Astrocyte (in vitro differentiated cells and primary cell): ENCODE data around the gene CRYBB1. TPM values are rescaled to one million over a fixed set of nuclear protein-coding genes. Genes with fewer than 3 reads are reported as not detected.

Experiments used
- DNase-seq: peaks from one replicate; pipeline ENCODE4 v3.0.0-alpha.2; 2010; ENCODE audit warnings: low read depth
- FAIRE-seq: peaks from 2 replicates; lab custom pipeline; 2011; peaks lifted over from hg19 to GRCh38; lab: Jason Lieb, UNC
- H2AFZ ChIP-seq: 2 replicates; pipeline ENCODE4 v1.6.0; 2012; ENCODE audit warnings: low read depth, low read length, inconsistent platforms
- H3K27ac ChIP-seq: 2 replicates; pipeline ENCODE4 v1.5.1; 2011; ENCODE audit warnings: low read depth, low read length, inconsistent platforms
- H3K27me3 ChIP-seq: 2 replicates; pipeline ENCODE4 v1.6.0; 2011; ENCODE audit warnings: low read length, inconsistent platforms; ENCODE audit not compliant: insufficient read depth
- H3K36me3 ChIP-seq: 2 replicates; pipeline ENCODE4 v1.5.1; 2011; ENCODE audit warnings: low read length, inconsistent platforms; ENCODE audit not compliant: insufficient read depth
- H3K4me1 ChIP-seq: 2 replicates; pipeline ENCODE4 v1.5.1; 2011; ENCODE audit warnings: low read length, inconsistent platforms; ENCODE audit not compliant: insufficient read depth
- H3K4me2 ChIP-seq: 2 replicates; pipeline ENCODE4 v1.6.0; 2012; ENCODE audit warnings: low read length, inconsistent platforms
- H3K4me3 ChIP-seq: 2 replicates; pipeline ENCODE4 v1.5.1; 2011; ENCODE audit warnings: low read depth, mild to moderate bottlenecking, low read length, inconsistent platforms; ENCODE audit not compliant: insufficient read depth
- H3K79me2 ChIP-seq: 2 replicates; pipeline ENCODE4 v1.6.0; 2012; ENCODE audit warnings: mild to moderate bottlenecking, low read length, inconsistent platforms; ENCODE audit not compliant: insufficient read depth
- H3K9ac ChIP-seq: 2 replicates; pipeline ENCODE4 v1.6.0; 2012; ENCODE audit warnings: mild to moderate bottlenecking, low read length, inconsistent platforms
- H3K9me3 ChIP-seq: 2 replicates; pipeline ENCODE4 v1.5.1; 2012; ENCODE audit warnings: low read depth, mild to moderate bottlenecking, low read length, inconsistent platforms; ENCODE audit not compliant: insufficient read depth
- H4K20me1 ChIP-seq: 2 replicates; pipeline ENCODE4 v1.6.0; 2012; ENCODE audit warnings: low read length, inconsistent platforms; ENCODE audit not compliant: insufficient read depth
- H3K27ac Mint-ChIP-seq: one replicate; pipeline ENCODE4 v1.8.0; 2021; ENCODE audit warnings: mild to moderate bottlenecking, mixed read lengths; ENCODE audit not compliant: unreplicated experiment
- H3K27me3 Mint-ChIP-seq: one replicate; pipeline ENCODE4 v1.8.0; 2021; ENCODE audit warnings: low read depth, mixed read lengths; ENCODE audit not compliant: unreplicated experiment
- H3K36me3 Mint-ChIP-seq: one replicate; pipeline ENCODE4 v1.8.0; 2021; ENCODE audit warnings: low read depth, mixed read lengths; ENCODE audit not compliant: unreplicated experiment
- H3K4me1 Mint-ChIP-seq: one replicate; pipeline ENCODE4 v1.8.0; 2021; ENCODE audit warnings: low read depth, mixed read lengths; ENCODE audit not compliant: unreplicated experiment
- H3K4me3 Mint-ChIP-seq: one replicate; pipeline ENCODE4 v1.8.0; 2021; ENCODE audit warnings: mild to moderate bottlenecking, moderate library complexity, mixed read lengths; ENCODE audit not compliant: unreplicated experiment
- H3K9me3 Mint-ChIP-seq: one replicate; pipeline ENCODE4 v1.8.0; 2021; ENCODE audit warnings: mild to moderate bottlenecking, mixed read lengths; ENCODE audit not compliant: unreplicated experiment
- CTCF ChIP-seq: IDR thresholded peaks from 2 replicates; pipeline ENCODE4 v1.5.1; 2011; ENCODE audit warnings: low read depth, mild to moderate bottlenecking, inconsistent platforms, low read length, moderate library complexity; ENCODE audit not compliant: insufficient read depth
- EZH2 ChIP-seq: IDR thresholded peaks from 2 replicates; pipeline ENCODE4 v1.6.1; 2012; ENCODE audit warnings: mild to moderate bottlenecking, low read length, inconsistent platforms; ENCODE audit not compliant: insufficient read depth
- total RNA-seq: library from RNA; stranded (reverse); gene quantifications from 2 replicates; pipeline ENCODE4 v1.2.1, GENCODE V29; 2021

CRYBB1 gene
- total RNA-seq, 1 donor from 2014 or later, result not detected

GRCh38 chr22:26618455-26618854 is 628 bp upstream of the CRYBB1 start:
- H3K4me3 Mint-ChIP-seq, result no peak overlapping the region
- H3K36me3 Mint-ChIP-seq, result no peaks in the 10 kb centered on the region
- Histone ChIP-seq H3K4me2 (no peak overlapping the region), H3K4me3 (no peak overlapping the region), H3K9ac (no peak overlapping the region), H3K27me3 (peaks cover 2% of the 10 kb centered on the region), H3K27ac (no peak overlapping the region), H4K20me1 (no peaks in the 10 kb centered on the region), H3K9me3 (no peaks in the 10 kb centered on the region), H3K79me2 (no peaks in the 10 kb centered on the region), H3K4me1 (peaks cover 5% of the 10 kb centered on the region), H3K36me3 (no peaks in the 10 kb centered on the region), H2AFZ (no peak overlapping the region)
- no peak for FAIRE-seq
- TF ChIP-seq EZH2, result no peak
- no peak for TF ChIP-seq CTCF
- H3K9me3 Mint-ChIP-seq, result no peaks in the 10 kb centered on the region
- peaks cover 34% of the 10 kb centered on the region for H3K27me3 Mint-ChIP-seq
- no peak overlapping the region for H3K27ac Mint-ChIP-seq
- no peak for DNase-seq
- H3K4me1 Mint-ChIP-seq, result peaks cover 12% of the 10 kb centered on the region

- no peaks in the 10 kb centered on the region for H4K20me1 ChIP-seq
- H3K4me1 ChIP-seq, result peaks cover 5% of the 10 kb centered on the region
- peaks cover 3% of the 10 kb centered on the region for H3K27me3 ChIP-seq
- no peaks in the 10 kb centered on the region for H3K36me3 ChIP-seq
- Mint-ChIP-seq H3K4me1 (peaks cover 12% of the 10 kb centered on the region), H3K27ac (no peak overlapping the region), H3K27me3 (peaks cover 34% of the 10 kb centered on the region), H3K36me3 (peaks cover 3% of the 10 kb centered on the region), H3K4me3 (no peak overlapping the region), H3K9me3 (no peaks in the 10 kb centered on the region)
- H3K9me3 ChIP-seq, result no peaks in the 10 kb centered on the region
- H3K79me2 ChIP-seq, result no peaks in the 10 kb centered on the region
- DNase-seq (no peak), FAIRE-seq (no peak)
- H3K9ac ChIP-seq, result no peak overlapping the region
- TF ChIP-seq CTCF, result no peak
- no peak for TF ChIP-seq EZH2
- no peak overlapping the region for H3K27ac ChIP-seq
- H2AFZ ChIP-seq, result no peak overlapping the region
- H3K4me3 ChIP-seq, result no peak overlapping the region
- H3K4me2 ChIP-seq, result no peak overlapping the region
Observed at GRCh38 chr22:26616650-26617049, 1.2 kb downstream of the CRYBB1 start.

- H3K79me2 ChIP-seq, result no peaks in the 10 kb centered on the region
- FAIRE-seq (no peak), DNase-seq (no peak)
- peaks cover 12% of the 10 kb centered on the region for H3K4me1 Mint-ChIP-seq
- H3K4me2 ChIP-seq, result no peak overlapping the region
- no peaks in the 10 kb centered on the region for H3K9me3 ChIP-seq
- H2AFZ ChIP-seq, result no peak overlapping the region
- H3K27ac ChIP-seq, result no peak overlapping the region
- H3K4me1 ChIP-seq, result peaks cover 8% of the 10 kb centered on the region
- peaks cover 3% of the 10 kb centered on the region for H3K27me3 ChIP-seq
- H3K4me3 Mint-ChIP-seq, result no peak overlapping the region
- no peaks in the 10 kb centered on the region for H3K36me3 ChIP-seq
- H4K20me1 ChIP-seq, result no peaks in the 10 kb centered on the region
- H3K27me3 Mint-ChIP-seq, result peaks cover 34% of the 10 kb centered on the region
- no peak overlapping the region for H3K9ac ChIP-seq
- no peaks in the 10 kb centered on the region for H3K9me3 Mint-ChIP-seq
- H3K36me3 Mint-ChIP-seq, result peaks cover 3% of the 10 kb centered on the region
- no peak overlapping the region for H3K4me3 ChIP-seq
- TF ChIP-seq CTCF (no peak), EZH2 (no peak)
- no peak overlapping the region for H3K27ac Mint-ChIP-seq
Observed at GRCh38 chr22:26615830-26616435, 1.9 kb downstream of the CRYBB1 start.
